ENCODE measurements around the gene CFAP57.

Gene CFAP57

GRCh38 chr1:43256675-43257570, 84.8 kb downstream of the CFAP57 start:
- no peak for DNase-seq

GRCh38 chr1:43258370-43258769, 86.2 kb downstream of the CFAP57 start:
- no peak for DNase-seq

- DNase-seq = no peak
These were observed 93.3 kb downstream of the CFAP57 start for GRCh38 chr1:43265431-43265830.

GRCh38 chr1:43266881-43267280, 94.8 kb downstream of the CFAP57 start:
- no peak for DNase-seq

- no peak for DNase-seq
These were observed 95.2 kb downstream of the CFAP57 start for GRCh38 chr1:43267291-43267805.

GRCh38 chr1:43267818-43268425, 95.8 kb downstream of the CFAP57 start:
- no peak for DNase-seq

- no peak for DNase-seq
These were observed 97.7 kb downstream of the CFAP57 start, which contains the start of gene TMEM125 for GRCh38 chr1:43269627-43270375. TMEM125 (plus strand) TSS chr1:43269983; CDS start chr1:43272723, 2,740 bp downstream.

- no peak for DNase-seq
These were observed 98.4 kb downstream of the CFAP57 start for GRCh38 chr1:43270421-43271095.

- DNase-seq = no peak
These were observed 99.3 kb downstream of the CFAP57 start for GRCh38 chr1:43271186-43272118.

GRCh38 chr1:43272161-43272560, 100.0 kb downstream of the CFAP57 start:
- DNase-seq = no peak

GRCh38 chr1:43272576-43273571, 100.7 kb downstream of the CFAP57 start:
- DNase-seq = no peak

- DNase-seq = no peak
These were observed 101.6 kb downstream of the CFAP57 start for GRCh38 chr1:43273708-43274107.

- peak in 1 of 5 experiments; percentile 81 for DNase-seq
These were observed 102.1 kb downstream of the CFAP57 start for GRCh38 chr1:43274125-43274803.

- no peak for DNase-seq
These were observed 102.7 kb downstream of the CFAP57 start for GRCh38 chr1:43274804-43275180.

GRCh38 chr1:43275826-43276620, 103.9 kb downstream of the CFAP57 start:
- DNase-seq = no peak

- DNase-seq = no peak
These were observed 104.5 kb downstream of the CFAP57 start for GRCh38 chr1:43276673-43277072.

- DNase-seq = no peak
These were observed 105.2 kb downstream of the CFAP57 start for GRCh38 chr1:43277116-43277876.

- no peak for DNase-seq
These were observed 107.0 kb downstream of the CFAP57 start for GRCh38 chr1:43279161-43279560.

All from T-helper 2 cell (primary cell).